GM12892 (cell line): ENCODE data around the gene DRD4.

Experiments
- POLR2A ChIP-seq: IDR thresholded peaks from 2 replicates; pipeline ENCODE4 v1.6.1; 2011; ENCODE audit warnings: low read depth, low read length, control low read depth
- TAF1 ChIP-seq: IDR thresholded peaks from 2 replicates; pipeline ENCODE4 v1.6.1; 2011; ENCODE audit warnings: low read depth, mild to moderate bottlenecking, control low read depth, low read length, borderline replicate concordance

- TF ChIP-seq TAF1 (no peak), POLR2A (no peak; the same call in 1 of the 2 replicates)
Measured at GRCh38 chr11:610146-610801, 26.8 kb upstream of the DRD4 start.
